Ovary (tissue), 3 donors: Measurements from ENCODE around the gene VGF.

Experiments used
- POLR2A ChIP-seq: fragments of 450-650 bp; IDR thresholded peaks from one replicate; pipeline ENCODE4 v1.6.1; 2017; ENCODE audit warnings: antibody characterized with exemption, mild to moderate bottlenecking, moderate library complexity
- TF ChIP-seq, protein P1 (sequence below), 3 donors: fragments of 450-650 bp in 2 of 3; fragments of 200-600 bp in 1 of 3; IDR thresholded peaks; one replicate each; pipeline versions ENCODE4 v1.5.1 to v1.8.0; 2016 to 2022; ENCODE audit warnings: antibody characterized with exemption in 3 of 3, mild to moderate bottlenecking in 1 of 3
- donor health status: DM: no; HTN: no; CAD: no.

DNA sequence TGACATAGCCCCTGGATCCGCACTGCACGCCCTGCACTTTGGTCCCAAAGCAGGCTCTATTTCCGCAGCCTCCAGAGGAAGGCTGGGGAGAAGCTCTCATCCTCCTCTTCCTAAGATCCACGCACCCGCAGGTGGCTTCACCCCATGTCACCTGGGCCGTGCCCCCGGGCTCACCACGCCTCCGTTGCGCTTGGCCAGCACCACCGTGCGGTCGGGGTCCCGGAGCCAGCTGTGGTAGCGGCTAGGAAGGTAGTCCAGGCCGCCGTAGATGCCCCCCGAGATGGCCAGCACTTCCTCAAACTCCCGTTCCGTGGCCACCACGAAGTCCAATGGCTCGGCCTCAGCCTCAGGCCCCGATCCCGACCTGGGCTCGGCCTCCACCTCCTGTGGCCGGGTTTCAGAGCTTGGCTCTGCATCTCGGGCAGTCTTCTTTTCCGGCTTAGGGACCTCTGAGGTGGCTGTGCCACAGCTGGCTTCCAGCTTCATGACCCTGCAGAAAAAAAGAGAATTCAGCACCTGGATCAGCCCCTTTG lies 9.0 kb upstream of the VGF start:
- TF ChIP-seq, protein P1, sequence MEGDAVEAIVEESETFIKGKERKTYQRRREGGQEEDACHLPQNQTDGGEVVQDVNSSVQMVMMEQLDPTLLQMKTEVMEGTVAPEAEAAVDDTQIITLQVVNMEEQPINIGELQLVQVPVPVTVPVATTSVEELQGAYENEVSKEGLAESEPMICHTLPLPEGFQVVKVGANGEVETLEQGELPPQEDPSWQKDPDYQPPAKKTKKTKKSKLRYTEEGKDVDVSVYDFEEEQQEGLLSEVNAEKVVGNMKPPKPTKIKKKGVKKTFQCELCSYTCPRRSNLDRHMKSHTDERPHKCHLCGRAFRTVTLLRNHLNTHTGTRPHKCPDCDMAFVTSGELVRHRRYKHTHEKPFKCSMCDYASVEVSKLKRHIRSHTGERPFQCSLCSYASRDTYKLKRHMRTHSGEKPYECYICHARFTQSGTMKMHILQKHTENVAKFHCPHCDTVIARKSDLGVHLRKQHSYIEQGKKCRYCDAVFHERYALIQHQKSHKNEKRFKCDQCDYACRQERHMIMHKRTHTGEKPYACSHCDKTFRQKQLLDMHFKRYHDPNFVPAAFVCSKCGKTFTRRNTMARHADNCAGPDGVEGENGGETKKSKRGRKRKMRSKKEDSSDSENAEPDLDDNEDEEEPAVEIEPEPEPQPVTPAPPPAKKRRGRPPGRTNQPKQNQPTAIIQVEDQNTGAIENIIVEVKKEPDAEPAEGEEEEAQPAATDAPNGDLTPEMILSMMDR (IDR thresholded peaks at IDR 0.05) = no peak
- no peak for TF ChIP-seq POLR2A
